Activated B cell treated with CpG ODN at 0.5 μM for 24 hours (primary cell): ENCODE results near the gene INTS1. TPM values are rescaled to one million over a fixed set of nuclear protein-coding genes. Genes with fewer than 3 reads are reported as not detected.

Experiments used
- ATAC-seq: fragments of 200-7000 bp; cut with Tn5 transposase; one replicate; pipeline ENCODE4 v1.10.0; 2021; ENCODE audit warnings: low read depth, mild to moderate bottlenecking, moderate library complexity
- CTCF ChIA-PET: fragments of 350-600 bp; sonication (Branson Sonifier 250); formaldehyde crosslinking; loops from one replicate; lab custom pipeline; 2021; ENCODE audit warnings: antibody characterized with exemption; lab: Charles Lee
- POLR2A ChIA-PET: fragments of 350-600 bp; sonication (Branson Sonifier 250); formaldehyde crosslinking; loops from one replicate; lab custom pipeline; 2021; ENCODE audit warnings: antibody characterized with exemption; lab: Charles Lee
- DNase-seq: peaks from one replicate; pipeline ENCODE4 v3.0.0; 2022
- H3K27ac Mint-ChIP-seq: one replicate; pipeline ENCODE4 v1.8.0; 2020; ENCODE audit warnings: mixed read lengths
- H3K27me3 Mint-ChIP-seq: one replicate; pipeline ENCODE4 v1.8.0; 2021; ENCODE audit warnings: mixed read lengths
- H3K36me3 Mint-ChIP-seq: one replicate; pipeline ENCODE4 v1.8.0; 2021; ENCODE audit warnings: low read depth, mixed read lengths
- H3K4me1 Mint-ChIP-seq: one replicate; pipeline ENCODE4 v1.8.0; 2021; ENCODE audit warnings: mixed read lengths
- H3K4me3 Mint-ChIP-seq: one replicate; pipeline ENCODE4 v1.8.0; 2020; ENCODE audit warnings: mild to moderate bottlenecking, mixed read lengths
- H3K9me3 Mint-ChIP-seq: one replicate; pipeline ENCODE4 v1.8.0; 2020; ENCODE audit warnings: mixed read lengths
- intact Hi-C: fragments of 100-400 bp; cut with micrococcal nuclease; formaldehyde crosslinking; loops from one replicate; pipeline ENCODE4 v1.15.1; 2024
- total RNA-seq: library from RNA; stranded (reverse); gene quantifications from 2 replicates; pipeline ENCODE4 v1.2.3, GENCODE V29; 2022
- TF ChIP-seq, protein P1 (sequence below): fragments of 200-600 bp; IDR thresholded peaks from one replicate; pipeline ENCODE4 v1.8.0; 2022; ENCODE audit warnings: antibody characterized with exemption, mild to moderate bottlenecking

INTS1 gene
- total RNA-seq, 1 donor from 2014 or later = 110 TPM

DNA sequence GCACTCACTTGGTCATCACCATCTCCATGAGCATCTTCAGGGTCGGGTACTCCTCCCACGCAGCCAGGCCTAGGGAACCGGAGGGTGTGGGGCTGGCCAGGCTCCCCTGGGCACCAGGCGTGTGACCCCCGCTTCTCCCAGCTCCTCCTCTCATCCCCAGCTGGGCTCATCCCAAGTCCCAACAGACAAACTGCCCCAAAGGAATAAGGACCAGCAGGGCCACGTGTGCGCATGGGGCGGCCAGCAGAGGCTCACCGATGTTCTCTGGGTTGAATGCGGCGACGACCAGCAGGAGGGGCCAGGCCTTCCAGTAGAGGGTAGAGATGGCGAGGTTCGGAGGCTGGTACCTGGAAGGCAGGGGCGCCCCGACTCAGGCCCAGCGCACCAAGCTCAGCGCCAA is 14.9 kb downstream of the INTS1 start:
- CTCF ChIA-PET = no interaction called here
- intact Hi-C loops = no loop called here
- DNase-seq = no peak
- H3K9me3 Mint-ChIP-seq = no peaks in the 10 kb centered on the region
- peaks cover 72% of the 10 kb centered on the region for H3K36me3 Mint-ChIP-seq
- ATAC-seq = no peak
- H3K4me1 Mint-ChIP-seq = no peaks in the 10 kb centered on the region
- H3K27ac Mint-ChIP-seq = no peak overlapping the region
- POLR2A ChIA-PET = no interaction called here
- H3K27me3 Mint-ChIP-seq = no peaks in the 10 kb centered on the region
- TF ChIP-seq, protein P1, sequence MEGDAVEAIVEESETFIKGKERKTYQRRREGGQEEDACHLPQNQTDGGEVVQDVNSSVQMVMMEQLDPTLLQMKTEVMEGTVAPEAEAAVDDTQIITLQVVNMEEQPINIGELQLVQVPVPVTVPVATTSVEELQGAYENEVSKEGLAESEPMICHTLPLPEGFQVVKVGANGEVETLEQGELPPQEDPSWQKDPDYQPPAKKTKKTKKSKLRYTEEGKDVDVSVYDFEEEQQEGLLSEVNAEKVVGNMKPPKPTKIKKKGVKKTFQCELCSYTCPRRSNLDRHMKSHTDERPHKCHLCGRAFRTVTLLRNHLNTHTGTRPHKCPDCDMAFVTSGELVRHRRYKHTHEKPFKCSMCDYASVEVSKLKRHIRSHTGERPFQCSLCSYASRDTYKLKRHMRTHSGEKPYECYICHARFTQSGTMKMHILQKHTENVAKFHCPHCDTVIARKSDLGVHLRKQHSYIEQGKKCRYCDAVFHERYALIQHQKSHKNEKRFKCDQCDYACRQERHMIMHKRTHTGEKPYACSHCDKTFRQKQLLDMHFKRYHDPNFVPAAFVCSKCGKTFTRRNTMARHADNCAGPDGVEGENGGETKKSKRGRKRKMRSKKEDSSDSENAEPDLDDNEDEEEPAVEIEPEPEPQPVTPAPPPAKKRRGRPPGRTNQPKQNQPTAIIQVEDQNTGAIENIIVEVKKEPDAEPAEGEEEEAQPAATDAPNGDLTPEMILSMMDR = no peak
- no peak overlapping the region for H3K4me3 Mint-ChIP-seq

DNA sequence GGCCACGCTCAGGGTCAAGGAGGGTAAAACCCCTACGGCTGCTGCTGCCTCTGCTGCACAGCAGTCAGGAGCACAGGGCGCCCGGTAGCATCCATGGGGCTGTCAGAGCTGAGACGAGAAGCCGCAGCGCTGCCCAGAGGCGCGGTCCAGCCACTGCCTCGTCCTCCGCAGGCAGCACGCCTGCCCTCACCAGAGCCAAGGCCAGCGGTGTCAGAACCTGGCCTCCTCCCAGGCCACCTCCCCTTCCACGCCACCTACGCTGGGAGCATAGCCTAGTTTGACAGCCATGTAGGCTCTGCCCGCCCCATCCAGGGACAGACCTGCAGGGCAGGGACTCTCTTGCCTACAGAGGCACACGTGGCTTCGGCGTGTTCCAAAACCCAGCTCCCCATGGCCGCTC is 16.2 kb downstream of the INTS1 start:
- ATAC-seq = no peak
- ChIA-PET CTCF (no interaction called here), POLR2A (no interaction called here)
- Mint-ChIP-seq H3K27ac (no peak overlapping the region), H3K9me3 (no peaks in the 10 kb centered on the region), H3K36me3 (peaks cover 76% of the 10 kb centered on the region), H3K4me1 (no peaks in the 10 kb centered on the region), H3K27me3 (no peaks in the 10 kb centered on the region), H3K4me3 (no peak overlapping the region)
- no peak for DNase-seq
- intact Hi-C loops = no loop called here
- TF ChIP-seq, protein P1 = no peak

DNA sequence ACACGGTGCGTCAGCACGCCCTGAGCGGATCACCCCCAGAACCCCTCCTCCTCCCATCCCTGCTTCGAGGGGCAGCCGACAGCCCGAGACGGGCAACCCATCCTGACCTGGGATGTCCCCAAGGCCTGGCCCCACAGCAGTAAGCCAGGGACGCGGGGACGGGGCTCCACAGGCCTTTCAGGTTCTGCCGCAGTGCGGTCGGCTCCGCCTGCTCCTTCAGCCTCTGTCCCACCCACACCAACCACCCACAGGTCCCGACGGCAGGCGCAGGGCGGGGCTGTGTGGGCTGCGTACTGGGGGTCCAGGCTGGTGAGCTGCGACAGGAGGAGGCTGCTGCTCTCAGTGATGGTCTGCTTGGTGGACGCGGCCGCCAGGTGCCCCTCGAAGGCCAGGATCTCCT is 16.7 kb downstream of the INTS1 start:
- DNase-seq (no peak), ATAC-seq (no peak)
- ChIA-PET POLR2A (no interaction called here), CTCF (no interaction called here)
- Mint-ChIP-seq H3K27me3 (no peaks in the 10 kb centered on the region), H3K4me3 (no peak overlapping the region), H3K36me3 (peaks cover 79% of the 10 kb centered on the region), H3K27ac (no peak overlapping the region), H3K9me3 (no peaks in the 10 kb centered on the region), H3K4me1 (no peaks in the 10 kb centered on the region)
- intact Hi-C loops = no loop called here
- TF ChIP-seq, protein P1 = no peak

DNA sequence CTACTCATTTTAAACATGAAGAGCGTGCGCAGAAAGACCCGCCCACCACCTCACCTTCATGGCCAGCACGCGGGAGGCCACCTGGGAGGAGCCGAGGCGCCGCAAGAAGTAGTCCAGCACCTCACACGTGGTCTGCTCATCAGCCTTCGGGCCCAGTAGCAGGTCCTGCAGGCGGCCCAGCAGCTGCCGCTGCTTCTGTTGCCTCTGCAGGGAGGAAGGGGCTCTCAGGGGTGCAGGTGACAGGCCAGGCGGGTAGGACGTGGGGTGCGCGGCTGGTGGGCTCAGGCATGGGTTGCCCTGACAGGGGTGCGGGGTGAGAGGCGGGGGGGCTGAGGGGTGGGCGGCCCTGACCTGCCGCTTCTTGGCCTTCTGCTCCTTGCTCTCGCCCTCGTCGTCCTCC is 17.6 kb downstream of the INTS1 start:
- TF ChIP-seq, protein P1 = no peak
- H3K9me3 Mint-ChIP-seq = no peaks in the 10 kb centered on the region
- ChIA-PET POLR2A (no interaction called here), CTCF (no interaction called here)
- intact Hi-C loops = no loop called here
- H3K36me3 Mint-ChIP-seq = peaks cover 78% of the 10 kb centered on the region
- DNase-seq (no peak), ATAC-seq (no peak)
- H3K4me3 Mint-ChIP-seq = no peak overlapping the region
- no peaks in the 10 kb centered on the region for H3K27me3 Mint-ChIP-seq
- H3K4me1 Mint-ChIP-seq = no peaks in the 10 kb centered on the region
- H3K27ac Mint-ChIP-seq = no peak overlapping the region

DNA sequence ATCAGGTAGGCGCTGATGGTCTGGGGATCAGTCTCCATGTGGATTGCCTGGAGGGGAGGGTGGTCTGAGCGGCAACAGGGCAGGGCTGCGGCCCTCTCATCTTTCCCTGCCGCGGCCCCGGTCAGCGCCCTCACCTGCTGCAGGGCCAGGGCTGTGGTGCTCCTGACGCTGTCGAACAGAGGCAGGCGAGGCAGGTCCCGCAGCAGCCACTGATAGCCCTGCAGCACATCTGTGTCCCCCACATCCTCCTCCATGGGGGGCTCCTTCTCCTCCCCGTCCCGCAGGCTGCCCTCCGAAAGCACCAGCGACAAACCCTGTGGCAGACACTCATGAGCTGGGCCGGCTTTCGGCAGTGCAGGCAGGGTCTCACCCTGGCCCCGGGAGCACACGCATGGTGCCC is 19.0 kb downstream of the INTS1 start:
- no peaks in the 10 kb centered on the region for H3K4me1 Mint-ChIP-seq
- POLR2A ChIA-PET = no interaction called here
- peaks cover 71% of the 10 kb centered on the region for H3K36me3 Mint-ChIP-seq
- H3K4me3 Mint-ChIP-seq = no peak overlapping the region
- no peaks in the 10 kb centered on the region for H3K27me3 Mint-ChIP-seq
- TF ChIP-seq, protein P1 = no peak
- ATAC-seq (no peak), DNase-seq (no peak)
- H3K9me3 Mint-ChIP-seq = no peaks in the 10 kb centered on the region
- intact Hi-C loops = no loop called here
- CTCF ChIA-PET = interaction anchor here (1.2 kb wide), 1 partner anchor 11 kb away, joined by 3 read pairs; no protein-coding TSS in a partner anchor
- no peak overlapping the region for H3K27ac Mint-ChIP-seq
